Measurements from ENCODE around the gene MS4A1.
"Not testable (repeated sequence)": the region's sequence is repeated elsewhere in the genome, so short reads cannot be mapped to it uniquely, and the experiment has no call there.

Gene MS4A1

DNA sequence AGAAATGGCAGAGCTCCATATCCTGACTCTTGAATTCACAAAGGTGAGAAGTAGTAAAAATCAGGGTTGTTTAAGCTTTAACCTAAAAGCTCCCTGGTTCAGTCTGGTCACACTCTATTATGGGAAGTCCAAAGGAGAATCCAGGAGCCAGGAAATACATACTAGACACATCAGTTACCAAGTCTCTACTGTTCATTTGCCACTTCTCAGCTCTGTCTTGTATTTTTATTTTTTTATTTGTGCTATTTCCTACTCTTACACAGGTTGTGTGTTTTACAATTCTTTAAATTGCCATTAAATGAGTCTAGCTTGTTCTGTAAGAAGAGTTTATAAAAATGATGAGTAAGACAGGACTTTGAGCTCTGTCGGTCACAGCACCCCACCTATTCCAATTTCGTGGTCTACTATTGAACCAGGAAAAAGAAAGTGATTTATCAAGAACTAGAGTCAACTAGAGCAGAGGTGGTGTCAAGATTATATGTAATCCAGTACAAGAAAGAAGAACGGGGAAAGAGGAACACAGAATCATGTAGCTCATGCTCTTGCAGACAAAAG, 46.7 kb downstream of the MS4A1 start:
- DNase-seq (ENCODE audit: low spot score), result no peak

GRCh38 chr11:60504219-60504905, 48.7 kb downstream of the MS4A1 start:
- no peak for DNase-seq (ENCODE audit: low spot score)

DNA sequence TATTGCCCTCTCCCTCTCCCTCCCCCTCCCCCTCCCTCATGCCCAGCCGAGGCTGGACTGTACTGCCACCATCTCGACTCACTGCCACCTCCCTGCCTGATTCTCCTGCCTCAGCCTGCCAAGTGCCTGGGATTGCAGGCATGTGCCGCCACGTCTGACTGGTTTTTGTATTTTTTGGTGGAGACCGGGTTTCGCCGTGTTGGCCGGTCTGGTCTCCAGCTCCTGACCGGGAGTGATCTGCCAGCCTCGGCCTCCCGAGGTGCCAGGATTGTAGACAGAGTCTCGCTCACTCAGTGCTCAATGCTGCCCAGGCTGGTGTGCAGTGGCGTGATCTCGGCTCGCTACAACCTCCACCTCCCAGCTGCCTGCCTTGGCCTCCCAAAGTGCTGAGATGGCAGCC, 54.0 kb downstream of the MS4A1 start:
- DNase-seq (ENCODE audit: low spot score), result not testable (repeated sequence)

DNA sequence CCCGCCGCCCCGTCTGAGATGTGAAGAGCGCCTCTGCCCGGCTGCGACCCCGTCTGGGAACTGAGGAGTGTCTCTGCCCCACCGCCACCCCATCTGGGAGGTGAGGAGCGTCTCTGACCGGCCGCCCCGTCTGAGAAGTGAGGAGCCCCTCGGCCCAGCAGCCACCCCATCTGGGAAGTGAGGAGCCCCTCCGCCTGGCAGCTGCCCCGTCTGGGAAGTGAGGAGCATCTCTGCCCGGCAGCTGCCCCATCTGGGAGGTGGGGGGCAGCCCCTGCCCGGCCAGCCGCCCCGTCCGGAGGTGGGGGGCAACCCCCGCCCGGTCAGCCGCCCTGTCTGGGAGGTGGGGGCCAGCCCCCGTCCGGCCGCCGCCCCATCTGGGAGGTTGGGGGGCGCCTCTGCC, 54.6 kb downstream of the MS4A1 start:
- not testable (repeated sequence) for DNase-seq (ENCODE audit: low spot score)

GRCh38 chr11:60511393-60511792, 55.7 kb downstream of the MS4A1 start:
- DNase-seq (ENCODE audit: low spot score), result no peak

DNA sequence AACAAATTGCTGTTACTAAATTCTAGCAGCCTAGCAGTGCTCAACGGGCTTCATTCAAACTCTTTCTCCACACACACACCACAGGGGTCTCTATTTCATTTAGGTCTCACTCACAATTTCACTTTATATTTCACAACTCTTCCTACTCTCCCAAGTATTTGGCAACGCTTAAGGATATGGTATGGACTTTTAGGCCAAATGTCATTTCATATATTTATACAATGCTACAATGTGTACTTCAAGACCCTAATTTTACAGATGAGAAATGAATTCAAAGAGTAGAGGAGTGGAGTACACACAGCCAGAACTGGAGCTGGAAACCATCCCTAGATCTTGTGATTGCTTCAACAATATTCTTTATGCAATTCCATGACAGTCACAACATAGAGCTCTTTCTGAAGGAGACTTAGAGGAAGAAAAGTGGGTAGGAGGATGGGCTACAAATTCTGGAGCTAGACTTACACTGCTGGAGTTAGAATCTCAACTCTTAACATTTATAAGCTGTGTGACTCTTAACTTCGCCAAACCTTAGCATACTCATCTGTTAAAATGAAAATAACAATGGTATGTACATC, 57.1 kb downstream of the MS4A1 start:
- DNase-seq (ENCODE audit: low spot score), result no peak

GRCh38 chr11:60513496-60514460, 58.1 kb downstream of the MS4A1 start:
- DNase-seq (ENCODE audit: low spot score), result no peak

DNA sequence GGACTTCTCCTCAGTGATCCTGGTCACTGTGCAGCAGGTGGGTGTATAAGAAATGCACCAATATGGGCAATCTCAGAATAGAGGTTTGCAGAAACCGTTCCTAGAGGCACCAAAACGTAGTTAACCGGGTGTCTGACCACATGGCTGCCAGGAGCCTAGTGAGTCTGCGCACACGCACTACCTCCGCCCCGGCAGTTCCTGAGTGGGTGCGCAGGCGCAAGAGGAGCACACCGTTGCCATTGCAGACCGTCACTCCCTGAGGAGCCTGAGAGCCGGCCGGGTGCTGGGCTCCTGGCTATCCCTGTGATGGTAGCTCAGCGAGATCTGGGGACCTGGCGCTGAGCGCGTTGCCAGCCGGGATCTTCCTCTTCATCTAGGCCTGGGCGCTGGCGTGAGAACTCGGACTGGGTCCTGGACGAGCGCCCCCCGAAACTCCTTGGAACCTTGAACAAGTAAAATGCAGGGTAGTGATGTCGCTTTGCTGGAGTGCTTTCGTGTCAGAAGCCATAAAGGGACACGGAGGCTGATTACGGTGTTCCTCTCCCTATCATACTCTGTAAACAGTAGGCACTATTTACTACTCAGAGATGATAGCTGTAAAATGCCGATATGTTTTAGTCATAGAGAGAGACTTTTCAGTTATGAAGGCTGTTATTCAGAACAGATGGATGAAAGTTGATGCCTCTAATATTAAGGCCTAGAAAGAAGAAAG, 59.7 kb downstream of the MS4A1 start, which contains the start of gene MS4A13:
Gene MS4A13 (plus strand): TSS at position 249 of the 712 bp plus-strand sequence. CDS start 2,692 bp downstream, outside the sequence.
- DNase-seq (ENCODE audit: low spot score), result no peak
